Activated CD8-positive, alpha-beta memory T cell treated with anti-CD3 and anti-CD28 coated beads, Interleukin-2, amount 50 U/mL, for 1 hour (primary cell): ENCODE data around the gene AIFM3.
"Not testable (repeated sequence)": the region's sequence is repeated elsewhere in the genome, so short reads cannot be mapped to it uniquely, and the experiment has no call there.

ENCODE experiments used
- DNase-seq: peaks from one replicate; pipeline ENCODE4 v3.0.0-alpha.2; 2020; ENCODE audit errors: extremely low read depth

The AIFM3 gene, protein sequence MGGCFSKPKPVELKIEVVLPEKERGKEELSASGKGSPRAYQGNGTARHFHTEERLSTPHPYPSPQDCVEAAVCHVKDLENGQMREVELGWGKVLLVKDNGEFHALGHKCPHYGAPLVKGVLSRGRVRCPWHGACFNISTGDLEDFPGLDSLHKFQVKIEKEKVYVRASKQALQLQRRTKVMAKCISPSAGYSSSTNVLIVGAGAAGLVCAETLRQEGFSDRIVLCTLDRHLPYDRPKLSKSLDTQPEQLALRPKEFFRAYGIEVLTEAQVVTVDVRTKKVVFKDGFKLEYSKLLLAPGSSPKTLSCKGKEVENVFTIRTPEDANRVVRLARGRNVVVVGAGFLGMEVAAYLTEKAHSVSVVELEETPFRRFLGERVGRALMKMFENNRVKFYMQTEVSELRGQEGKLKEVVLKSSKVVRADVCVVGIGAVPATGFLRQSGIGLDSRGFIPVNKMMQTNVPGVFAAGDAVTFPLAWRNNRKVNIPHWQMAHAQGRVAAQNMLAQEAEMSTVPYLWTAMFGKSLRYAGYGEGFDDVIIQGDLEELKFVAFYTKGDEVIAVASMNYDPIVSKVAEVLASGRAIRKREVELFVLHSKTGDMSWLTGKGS

DNA sequence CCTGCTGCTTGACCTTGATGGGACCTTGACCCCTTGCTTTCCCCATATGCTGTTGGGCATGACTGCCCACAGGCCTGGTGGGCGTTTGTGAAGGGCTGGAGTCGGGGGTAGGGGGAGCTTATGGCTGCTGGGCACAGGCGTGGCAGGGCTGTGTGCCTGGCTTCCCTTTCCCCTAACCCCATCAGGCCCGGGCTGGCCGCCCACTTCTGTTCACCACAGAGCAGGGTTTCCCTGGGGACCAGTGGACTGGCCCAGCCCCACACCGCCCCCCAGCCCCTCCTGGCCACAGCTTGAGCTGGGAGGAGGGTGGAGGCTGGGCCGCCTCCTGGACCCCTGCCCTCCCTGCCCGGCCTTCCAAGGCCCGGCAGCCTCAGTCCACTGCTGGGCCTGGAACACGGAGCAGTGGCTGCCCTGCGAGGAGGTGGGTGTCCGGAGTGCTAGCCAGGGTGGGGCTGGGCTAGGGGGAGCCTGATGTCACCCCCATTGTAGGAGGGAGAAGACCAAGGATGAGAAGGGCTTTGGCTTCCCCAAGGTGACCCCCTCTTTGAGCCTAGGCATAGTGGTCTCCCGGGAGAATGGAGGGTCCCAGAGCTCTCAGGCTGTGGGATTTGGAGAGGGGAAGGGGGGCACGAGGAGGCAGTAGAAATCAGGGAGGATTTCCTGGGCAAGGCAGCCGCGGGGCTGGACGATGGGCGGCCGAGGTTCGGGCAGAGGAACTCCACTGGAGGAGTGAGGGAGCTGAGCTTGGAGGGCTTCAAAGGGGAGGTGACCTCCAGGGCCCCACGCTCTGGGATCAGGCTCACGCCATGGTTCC is at the start of gene AIFM3:
Gene AIFM3 (plus strand): TSS at position 373 of the 814 bp plus-strand sequence. CDS start 690 bp downstream, outside the sequence.
- DNase-seq: no peak

DNA sequence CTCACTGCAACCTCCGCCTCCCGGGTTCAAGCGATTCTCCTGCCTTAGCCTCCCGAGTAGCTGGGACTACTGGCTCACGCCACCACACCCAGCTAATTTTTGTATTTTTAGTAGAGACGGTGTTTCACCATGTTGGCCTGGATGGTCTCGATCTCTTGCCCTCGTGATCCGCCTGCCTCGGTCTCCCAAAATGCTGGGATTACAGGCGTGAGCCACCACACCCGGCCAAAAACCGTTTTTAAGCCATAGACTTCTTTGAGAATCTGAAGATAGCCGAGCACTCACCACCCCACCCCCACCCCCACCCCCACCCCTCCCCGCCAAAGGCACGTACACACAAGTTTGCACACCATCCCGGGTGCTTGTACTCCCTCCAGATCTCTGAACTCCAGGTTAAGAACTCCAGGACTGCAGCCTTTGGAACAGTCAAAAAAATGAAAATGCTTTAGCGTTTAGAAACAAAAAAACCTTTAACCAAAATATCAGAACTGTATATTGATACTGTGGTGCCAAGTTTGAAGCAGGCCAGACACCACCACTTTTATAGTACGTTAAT is 48.3 kb upstream of the AIFM3 start:
- DNase-seq: no peak

- DNase-seq: no peak
Measured at GRCh38 chr22:20919718-20920117, 47.3 kb upstream of the AIFM3 start.

DNA sequence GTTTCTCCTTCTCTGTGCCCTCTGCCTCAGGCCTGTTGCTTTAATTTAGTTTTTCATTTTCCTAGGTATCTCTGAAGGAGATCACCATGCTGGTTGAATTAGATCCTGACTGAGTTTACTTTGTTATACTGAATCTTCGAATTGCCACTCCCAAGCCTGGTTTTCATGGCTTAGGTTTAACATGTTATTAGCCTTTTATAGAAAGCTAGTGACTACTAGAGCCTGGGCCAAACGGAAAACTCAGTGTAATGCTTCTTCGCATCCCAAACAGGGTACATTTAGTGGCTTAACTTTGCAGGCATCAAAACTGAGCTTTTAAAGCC is 46.2 kb upstream of the AIFM3 start:
- DNase-seq: no peak

DNA sequence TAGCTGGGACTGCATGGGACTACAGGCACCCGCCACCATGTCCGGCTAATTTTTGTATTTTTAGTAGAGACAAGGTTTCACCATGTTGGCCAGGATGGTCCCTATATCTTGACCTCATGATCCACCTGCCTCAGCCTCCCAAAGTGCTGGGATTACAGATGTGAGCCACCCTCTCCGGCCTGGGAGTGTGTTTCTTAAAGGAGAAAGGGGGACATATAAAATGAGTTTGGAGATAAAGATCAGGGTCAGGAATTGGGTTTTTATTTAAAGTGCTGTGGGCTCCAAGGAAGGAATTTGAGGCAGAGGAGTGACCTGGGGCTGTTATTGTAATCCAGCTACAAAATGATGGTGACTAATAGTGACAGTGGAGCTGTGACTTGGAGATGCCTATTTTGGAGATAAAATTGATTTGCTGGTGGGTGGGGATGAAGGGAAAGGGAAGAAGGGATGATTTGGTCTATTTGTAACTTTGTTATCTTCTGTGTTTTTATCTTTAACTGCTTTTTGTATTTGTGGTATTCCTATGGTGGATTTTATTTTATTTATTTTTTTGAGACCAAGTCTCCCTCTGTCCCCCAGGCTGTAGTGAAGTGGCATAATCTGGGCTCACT is 44.8 kb upstream of the AIFM3 start:
- DNase-seq: no peak

DNA sequence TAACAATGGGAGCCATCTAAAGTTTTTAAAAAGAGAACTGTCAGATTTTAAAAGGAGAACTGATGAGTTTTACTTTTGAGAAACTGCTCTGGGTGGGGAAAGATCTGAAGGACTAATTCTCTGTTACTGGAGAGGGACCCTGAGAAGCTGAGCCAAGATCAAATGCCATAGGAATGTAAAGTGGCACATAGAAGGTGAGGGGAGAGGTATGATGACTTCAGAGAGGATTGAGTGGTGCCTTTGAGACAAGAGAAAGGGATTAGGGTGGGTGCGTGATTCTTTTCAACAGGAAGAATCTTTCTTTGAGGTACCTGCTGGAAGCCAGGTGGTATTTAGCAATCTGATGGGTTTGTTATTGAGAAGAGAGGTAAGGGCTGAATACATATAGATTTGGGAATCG is 40.8 kb upstream of the AIFM3 start:
- DNase-seq: no peak

- no peak for DNase-seq
Measured at GRCh38 chr22:20927940-20928572, 39.0 kb upstream of the AIFM3 start.

- no peak for DNase-seq
Measured at GRCh38 chr22:20928573-20928967, 38.5 kb upstream of the AIFM3 start.

DNA sequence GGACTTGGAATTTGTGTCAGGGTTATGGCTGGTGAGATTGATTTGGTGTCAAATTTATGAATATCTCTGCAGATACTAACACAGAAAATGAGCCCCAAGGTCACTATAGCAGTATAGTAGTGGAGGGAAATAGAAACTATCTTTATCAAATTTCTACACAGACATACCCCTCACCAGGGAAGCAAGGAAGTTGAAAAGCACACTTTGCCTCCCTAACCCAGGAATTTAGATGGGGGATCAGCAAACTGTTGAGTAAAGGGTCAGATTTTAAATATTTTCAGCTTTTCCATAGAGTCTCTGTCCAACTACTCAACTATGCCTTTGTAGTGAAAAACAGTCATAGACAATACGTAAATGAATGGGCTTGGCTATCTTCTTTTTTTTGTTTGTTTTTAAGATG is 37.1 kb upstream of the AIFM3 start:
- DNase-seq: no peak

DNA sequence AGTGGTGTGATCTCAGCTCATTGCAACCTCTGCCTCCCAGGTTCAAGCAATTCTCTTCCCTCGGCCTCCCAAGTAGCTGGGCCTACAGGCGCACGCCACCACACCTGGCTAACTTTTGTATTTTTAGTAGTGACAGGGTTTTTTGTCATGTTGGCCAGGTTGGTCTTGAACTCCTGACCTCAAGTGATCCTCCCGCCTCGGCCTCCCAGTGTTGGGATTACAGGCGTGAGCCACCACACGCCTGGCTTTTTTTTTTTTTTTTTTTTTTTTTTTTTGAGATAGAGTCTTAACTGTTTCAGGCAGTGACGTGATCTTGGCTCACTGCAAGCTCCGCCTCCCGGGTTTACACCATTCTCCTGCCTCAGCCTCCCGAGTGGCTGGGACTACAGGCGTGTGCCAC is 36.6 kb upstream of the AIFM3 start:
- not testable (repeated sequence) for DNase-seq

DNA sequence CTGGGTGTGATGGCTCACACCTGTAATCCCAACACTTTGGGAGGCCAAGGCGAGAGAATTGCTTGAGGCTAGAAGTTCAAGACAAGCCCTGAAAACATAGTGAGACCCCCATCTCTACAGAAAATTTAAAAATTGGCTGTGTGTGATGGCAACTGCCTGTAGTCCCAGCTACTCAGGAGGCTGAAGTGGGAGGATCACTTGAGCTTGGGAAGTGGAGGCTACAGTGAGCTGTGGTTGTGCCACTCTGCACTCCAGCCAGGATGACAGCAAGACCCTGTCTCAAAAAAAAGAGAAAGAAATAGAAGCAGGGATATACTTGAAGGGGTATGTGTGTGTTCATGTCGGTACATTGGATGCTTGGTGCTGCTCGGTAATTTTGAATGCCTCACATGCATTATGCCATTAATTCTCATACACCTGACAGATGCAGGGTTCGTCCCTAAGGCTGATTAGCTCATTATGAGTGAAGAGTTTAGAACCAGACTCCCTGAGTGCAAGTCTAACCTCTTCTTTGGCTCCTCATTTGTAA is 35.9 kb upstream of the AIFM3 start:
- no peak for DNase-seq

DNA sequence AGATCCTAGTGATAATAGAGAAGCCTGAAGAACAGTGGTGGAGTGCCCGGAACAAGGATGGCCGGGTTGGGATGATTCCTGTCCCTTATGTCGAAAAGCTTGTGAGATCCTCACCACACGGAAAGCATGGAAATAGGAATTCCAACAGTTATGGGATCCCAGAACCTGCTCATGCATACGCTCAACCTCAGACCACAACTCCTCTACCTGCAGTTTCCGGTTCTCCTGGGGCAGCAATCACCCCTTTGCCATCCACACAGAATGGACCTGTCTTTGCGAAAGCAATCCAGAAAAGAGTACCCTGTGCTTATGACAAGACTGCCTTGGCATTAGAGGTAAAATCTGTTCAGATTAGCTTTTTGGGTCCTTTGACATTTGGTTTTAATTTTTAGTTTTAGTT is 33.1 kb upstream of the AIFM3 start:
- DNase-seq: no peak

DNA sequence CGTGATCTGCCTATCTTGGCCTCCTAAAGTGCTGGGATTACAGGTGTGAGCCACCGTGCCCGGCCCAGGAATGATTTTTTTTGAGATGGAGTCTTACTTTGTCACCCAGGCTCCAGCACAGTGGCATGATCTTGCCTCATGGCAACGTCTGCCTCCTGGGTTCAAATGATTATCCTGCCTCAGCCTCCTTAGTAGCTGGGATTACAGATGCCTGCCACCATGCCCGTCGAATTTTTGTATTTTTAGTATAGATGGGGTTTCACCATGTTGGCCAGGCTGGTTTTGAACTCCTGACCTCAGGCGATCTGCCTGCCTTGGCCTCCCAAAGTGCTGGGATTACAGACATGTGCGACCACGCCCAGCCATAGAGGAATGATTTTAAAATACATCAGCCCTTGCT is 32.0 kb upstream of the AIFM3 start:
- not testable (repeated sequence) for DNase-seq

- not testable (repeated sequence) for DNase-seq
Measured at GRCh38 chr22:20935780-20936539, 31.1 kb upstream of the AIFM3 start.

DNA sequence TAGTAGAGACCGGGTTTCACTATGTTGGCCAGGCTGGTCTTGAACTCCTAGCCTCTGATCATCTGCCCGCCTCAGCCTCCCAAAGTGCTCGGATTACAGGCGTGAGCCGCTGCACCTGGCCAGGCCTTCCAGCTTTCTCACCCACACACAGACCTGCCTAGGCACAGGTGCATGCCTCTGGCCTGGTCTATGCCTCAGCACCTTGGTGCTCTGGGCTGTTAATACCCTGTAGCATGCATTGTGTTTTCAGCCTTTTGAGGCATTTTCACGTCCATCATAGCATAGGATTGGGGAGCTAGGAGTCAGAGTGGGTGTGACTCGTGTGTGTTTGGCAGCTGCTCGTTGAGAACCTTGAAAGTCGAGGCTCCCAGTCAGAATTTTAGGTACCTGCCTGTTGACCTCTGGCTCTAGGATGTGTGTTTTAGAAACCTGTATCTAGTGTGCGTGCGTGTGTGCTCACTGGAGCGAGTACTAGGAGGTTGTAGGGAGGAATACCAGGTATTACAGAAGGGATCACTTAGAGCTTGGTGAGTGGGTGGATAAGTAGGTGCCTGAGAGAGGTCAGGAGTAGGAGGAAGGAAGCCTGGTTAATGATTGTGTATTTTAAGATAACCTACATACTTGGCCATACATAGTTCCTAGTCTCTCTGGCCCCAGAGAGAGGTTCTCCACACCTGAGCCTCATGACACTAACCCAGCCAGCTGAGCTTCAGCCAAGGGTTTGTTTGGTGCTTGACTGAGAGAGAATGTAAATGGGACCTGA is 29.8 kb upstream of the AIFM3 start:
- no peak for DNase-seq

DNA sequence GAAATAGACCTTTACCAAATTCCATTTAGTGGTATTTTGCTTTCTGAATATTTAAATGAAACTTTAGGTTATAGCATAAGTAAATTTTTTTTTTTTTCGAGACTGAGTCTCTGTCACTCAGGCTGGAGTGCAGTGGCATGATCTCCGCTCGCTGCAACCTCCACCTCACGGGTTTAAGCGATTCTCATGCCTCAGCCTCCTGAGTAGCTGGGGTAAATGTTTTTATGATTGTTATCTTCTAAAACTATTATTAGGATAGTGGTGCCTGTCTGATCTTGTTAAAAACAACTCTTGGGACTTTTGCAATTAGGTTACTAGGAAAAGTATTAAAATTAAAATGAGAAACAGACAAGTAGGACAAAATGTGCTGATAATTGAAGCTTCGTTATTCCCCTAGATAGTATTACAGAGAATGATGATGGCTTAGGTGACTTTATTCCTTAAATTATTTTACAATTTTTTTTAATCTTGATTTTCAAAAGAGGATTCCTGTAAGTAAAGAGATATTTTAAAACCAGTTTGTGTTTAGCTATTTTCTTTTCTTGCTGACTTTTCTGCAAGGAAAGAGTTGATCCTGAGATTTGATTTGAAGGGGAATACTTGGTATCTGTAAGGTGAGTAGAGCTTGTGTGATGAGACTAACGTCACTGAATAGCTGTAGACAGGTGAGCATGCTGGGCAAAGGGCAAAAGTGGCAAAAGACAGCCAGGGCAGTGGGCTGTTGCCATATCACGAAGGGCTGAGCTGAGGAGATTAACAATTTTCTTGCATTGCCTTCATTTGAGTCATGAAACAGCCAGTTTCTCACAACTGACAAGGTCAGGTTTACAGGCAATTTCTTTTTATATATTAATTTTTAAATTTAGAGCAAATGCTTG is 29.0 kb upstream of the AIFM3 start:
- DNase-seq: no peak

- DNase-seq: not testable (repeated sequence)
Measured at GRCh38 chr22:20939457-20940185, 27.4 kb upstream of the AIFM3 start.

DNA sequence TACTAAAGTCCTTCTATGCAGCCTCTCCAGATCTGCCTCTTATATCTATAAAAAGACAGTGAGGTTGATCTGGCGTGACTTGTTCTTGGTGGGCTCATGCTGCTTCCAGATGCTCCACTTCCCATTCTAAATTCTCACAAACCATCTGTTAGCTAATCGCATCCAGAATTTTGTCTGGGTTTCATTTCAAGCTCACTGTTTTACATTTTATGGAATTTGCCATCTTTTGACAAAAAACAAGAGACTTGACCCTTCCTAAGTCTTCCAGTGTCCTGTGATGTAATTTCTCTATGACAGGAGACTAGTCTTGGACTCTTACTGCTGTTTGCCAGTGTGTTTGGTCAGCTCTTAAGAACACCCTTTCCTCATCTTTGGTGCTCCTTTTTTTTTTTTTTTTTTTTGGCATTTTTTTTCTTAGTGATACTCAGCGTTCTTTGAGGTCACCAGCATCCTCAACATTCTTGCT is 26.8 kb upstream of the AIFM3 start:
- no peak for DNase-seq
